A549 (cell line): ENCODE data around the gene KIFC3. TPM values are rescaled to one million over a fixed set of nuclear protein-coding genes. Genes with fewer than 3 reads are reported as not detected.
"Not testable (repeated sequence)": the region's sequence is repeated elsewhere in the genome, so short reads cannot be mapped to it uniquely, and the experiment has no call there.

ENCODE experiments used
- ATAC-seq, 2 experiments: fragments of 200-7000 bp in 1 of 2; fragments of >200 bp in 1 of 2; cut with Nextera tagmentation in 1 of 2; cut with Tn5 transposase in 1 of 2; 3 replicates each; pipeline versions ENCODE4 v1.8.0 to v1.9.1; 2018 to 2020; ENCODE audit warnings: mild to moderate bottlenecking in 1 of 2, moderate library complexity in 1 of 2
- CTCF ChIA-PET: fragments of 300-600 bp; sonication (Branson Sonifier 250); formaldehyde crosslinking; extraction: SDS; loops from one replicate; lab custom pipeline; 2021; ENCODE audit warnings: antibody characterized with exemption, inconsistent platforms; lab: Yijun Ruan, JAX
- POLR2A ChIA-PET: fragments of 350-600 bp; formaldehyde crosslinking; extraction: SDS; loops from one replicate; lab custom pipeline; 2021; ENCODE audit warnings: antibody characterized with exemption, inconsistent platforms; lab: Yijun Ruan, JAX
- DNase-seq, 2 experiments: peaks; one replicate each; pipeline versions ENCODE4 v3.0.0 to v3.0.0-alpha.2; 2011 to 2016; ENCODE audit warnings: low read depth in 1 of 2, low spot score in 1 of 2
- FAIRE-seq: peaks from 2 replicates; lab custom pipeline; 2011; peaks lifted over from hg19 to GRCh38; lab: Jason Lieb, UNC
- H3K27ac ChIP-seq, 2 experiments: fragments of >200 bp; sonication (Bioruptor Twin); formaldehyde crosslinking; 3 replicates each; pipeline ENCODE4 v1.5.1; 2016 to 2017
- H3K4me1 ChIP-seq: fragments of >200 bp; sonication (Bioruptor Twin); formaldehyde crosslinking; 3 replicates; pipeline ENCODE4 v1.6.1; 2016
- H3K4me2 ChIP-seq: fragments of >200 bp; sonication (Bioruptor Twin); formaldehyde crosslinking; 3 replicates; pipeline ENCODE4 v1.6.1; 2016
- H3K4me3 ChIP-seq: fragments of >200 bp; sonication (Bioruptor Twin); formaldehyde crosslinking; 3 replicates; pipeline ENCODE4 v1.5.1; 2016
- H3K9me3 ChIP-seq: fragments of >200 bp; sonication (Bioruptor Twin); formaldehyde crosslinking; 3 replicates; pipeline ENCODE4 v1.6.1; 2016
- CEBPB ChIP-seq, 2 experiments: fragments of >200 bp in 1 of 2; sonication (Bioruptor Twin) in 1 of 2; formaldehyde crosslinking in 1 of 2; IDR thresholded peaks; 2 replicates each; pipeline ENCODE4 v1.6.1; 2012 to 2016
- CHD2 ChIP-seq: fragments of 150-350 bp; IDR thresholded peaks from 2 replicates; pipeline ENCODE4 v1.6.1; 2014; ENCODE audit warnings: low read length; ENCODE audit not compliant: partially characterized antibody
- CHD4 ChIP-seq: fragments of 200-600 bp; sonication (generic); IDR thresholded peaks from 2 replicates; pipeline ENCODE4 v1.6.1; 2016; ENCODE audit warnings: antibody characterized with exemption, mild to moderate bottlenecking, borderline replicate concordance
- EHF ChIP-seq: fragments of 250-450 bp; sonication (Bioruptor Pico); IDR thresholded peaks from 2 replicates; pipeline ENCODE4 v1.5.0; 2020; ENCODE audit warnings: mild to moderate bottlenecking
- ESRRA ChIP-seq: fragments of 150-350 bp; IDR thresholded peaks from 2 replicates; pipeline ENCODE4 v1.6.1; 2014; ENCODE audit warnings: mild to moderate bottlenecking, low read length, borderline replicate concordance
- FOSL2 ChIP-seq, 2 experiments: fragments of 450-650 bp in 1 of 2; fragments of >200 bp in 1 of 2; sonication (Bioruptor Twin) in 1 of 2; formaldehyde crosslinking; IDR thresholded peaks; 2 replicates each; pipeline versions ENCODE4 v1.5.0 to v1.6.1; 2016 to 2020; ENCODE audit warnings: mild to moderate bottlenecking in 1 of 2, moderate library complexity in 1 of 2
- FOXS1 ChIP-seq: fragments of 250-450 bp; sonication (Bioruptor Pico); IDR thresholded peaks from 2 replicates; pipeline ENCODE4 v1.5.0; 2020; ENCODE audit warnings: mild to moderate bottlenecking, moderate library complexity
- HOXA7 ChIP-seq: fragments of 250-450 bp; sonication (Bioruptor Pico); IDR thresholded peaks from 2 replicates; pipeline ENCODE4 v1.5.0; 2020; ENCODE audit warnings: mild to moderate bottlenecking, moderate library complexity
- HOXB13 ChIP-seq: fragments of 250-450 bp; sonication (Bioruptor Pico); IDR thresholded peaks from 2 replicates; pipeline ENCODE4 v1.5.0; 2020; ENCODE audit warnings: low read depth, mild to moderate bottlenecking, moderate library complexity
- KDM1A ChIP-seq: fragments of 200-600 bp; sonication (generic); IDR thresholded peaks from 2 replicates; pipeline ENCODE4 v1.6.1; 2016; ENCODE audit warnings: low read depth, mild to moderate bottlenecking
- KDM5A ChIP-seq: fragments of 200-600 bp; sonication (generic); IDR thresholded peaks from 2 replicates; pipeline ENCODE4 v1.6.1; 2016; ENCODE audit warnings: antibody characterized with exemption, mild to moderate bottlenecking
- NFE2L2 ChIP-seq: fragments of 150-350 bp; conservative IDR thresholded peaks from 2 replicates; pipeline ENCODE4 v1.6.1; 2014; ENCODE audit warnings: low read length
- NR3C1 ChIP-seq: fragments of >200 bp; sonication (Bioruptor Twin); formaldehyde crosslinking; IDR thresholded peaks from 3 replicates; pipeline ENCODE4 v1.6.1; 2017
- PHF8 ChIP-seq: fragments of 200-600 bp; sonication (generic); IDR thresholded peaks from 2 replicates; pipeline ENCODE4 v1.6.1; 2016; ENCODE audit warnings: low read depth, mild to moderate bottlenecking, antibody characterized with exemption, moderate library complexity, borderline replicate concordance
- POLR2AphosphoS2 ChIP-seq: conservative IDR thresholded peaks from 2 replicates; pipeline ENCODE4 v1.6.1; 2012; ENCODE audit warnings: low read length, improper control_type of control experiment, inconsistent platforms
- REST ChIP-seq: fragments of 200-600 bp; sonication (generic); IDR thresholded peaks from 2 replicates; pipeline ENCODE4 v1.6.1; 2016; ENCODE audit warnings: antibody characterized with exemption, mild to moderate bottlenecking, moderate library complexity
- RFX5 ChIP-seq: fragments of 450-650 bp; IDR thresholded peaks from 2 replicates; pipeline ENCODE4 v1.7.1; 2014; ENCODE audit warnings: antibody characterized with exemption, mild to moderate bottlenecking, moderate library complexity
- RNF2 ChIP-seq: fragments of 200-600 bp; sonication (generic); IDR thresholded peaks from 2 replicates; pipeline ENCODE4 v1.6.1; 2016; ENCODE audit warnings: low read depth, mild to moderate bottlenecking, antibody characterized with exemption, moderate library complexity, borderline replicate concordance
- TP53 ChIP-seq: fragments of 250-450 bp; sonication (Bioruptor Pico); IDR thresholded peaks from 2 replicates; pipeline ENCODE4 v1.5.0; 2021; ENCODE audit warnings: mild to moderate bottlenecking, moderate library complexity
- ZC3H11A ChIP-seq: fragments of 450-650 bp; IDR thresholded peaks from 2 replicates; pipeline ENCODE4 v1.6.1; 2014; ENCODE audit warnings: antibody characterized with exemption, mild to moderate bottlenecking
- WGBS: methylation state at CpG from one replicate; pipeline ENCODE4 v1.1.6; 2017; ENCODE audit errors: missing lambda C conversion rate; 5-methylcytosine and 5-hydroxymethylcytosine counted together
- polyA plus RNA-seq, 4 experiments: library from polyadenylated mRNA; depleted of rRNA in 3 of 4; stranded (reverse); fragments of >200 nt; fragmentation: RNase III in 1 of 4; extraction: RNeasy Plus Mini Kit Qiagen cat#74134 plus additional on column Dnase treatment in 1 of 4; gene quantifications; 2 replicates in 3 of 4; 3 replicates in 1 of 4; pipeline ENCODE4 v1.2.3, GENCODE V29; 2011 to 2017
- TF ChIP-seq, protein P1 (sequence below): IDR thresholded peaks from 2 replicates; pipeline ENCODE4 v1.6.1; 2012

Gene KIFC3
- polyA plus RNA-seq, 2 of the 4 experiments (the other 2 are of a cell fraction) = 128 to 178 TPM

DNA sequence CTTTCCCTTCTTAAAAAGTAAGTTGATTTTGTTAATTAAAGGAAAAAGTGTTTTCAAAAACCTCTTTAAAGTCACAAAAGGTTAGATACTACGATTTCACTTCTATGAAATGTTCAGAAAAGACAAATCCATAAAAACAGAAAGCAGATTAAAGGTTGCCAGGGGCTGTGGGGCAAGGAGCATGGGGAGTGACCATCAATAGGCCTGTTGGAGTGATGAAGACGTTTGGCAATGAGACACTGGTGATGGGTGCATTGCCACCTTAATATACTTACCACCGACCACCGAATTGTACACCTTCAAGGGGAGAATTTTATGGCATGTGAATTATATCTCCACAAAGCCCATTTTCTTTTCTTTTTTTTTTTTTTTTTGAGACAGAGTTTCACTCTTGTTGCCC lies 19.2 kb downstream of the KIFC3 start (continued):
- TF ChIP-seq, protein P1, sequence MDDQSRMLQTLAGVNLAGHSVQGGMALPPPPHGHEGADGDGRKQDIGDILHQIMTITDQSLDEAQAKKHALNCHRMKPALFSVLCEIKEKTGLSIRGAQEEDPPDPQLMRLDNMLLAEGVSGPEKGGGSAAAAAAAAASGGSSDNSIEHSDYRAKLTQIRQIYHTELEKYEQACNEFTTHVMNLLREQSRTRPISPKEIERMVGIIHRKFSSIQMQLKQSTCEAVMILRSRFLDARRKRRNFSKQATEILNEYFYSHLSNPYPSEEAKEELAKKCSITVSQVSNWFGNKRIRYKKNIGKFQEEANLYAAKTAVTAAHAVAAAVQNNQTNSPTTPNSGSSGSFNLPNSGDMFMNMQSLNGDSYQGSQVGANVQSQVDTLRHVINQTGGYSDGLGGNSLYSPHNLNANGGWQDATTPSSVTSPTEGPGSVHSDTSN = no peak
- TF ChIP-seq, all 56 proteins: peak for 0

GRCh38 chr16:57782607-57783055 lies 19.7 kb downstream of the KIFC3 start:
- not testable (repeated sequence) for DNase-seq, H3K4me3 ChIP-seq, ATAC-seq, FAIRE-seq, H3K9me3 ChIP-seq
- peak overlapping the region; percentile 40 to 76; a peak in 5 of 6 replicates for H3K27ac ChIP-seq
- H3K4me2 ChIP-seq = peak overlapping the region; percentile 24; the same call in 2 of the 3 replicates
- POLR2A ChIA-PET = interaction anchor here (1.1 to 1.3 kb wide), 2 partner anchors 12 to 15 kb away, joined by 3 to 5 read pairs; no protein-coding TSS in a partner anchor
- TF ChIP-seq CEBPB (IDR thresholded peaks at IDR 0.05) = peak; percentile 62 to 72; a peak in 3 of 4 replicates
- 90% methylated on average over 11 of the region's 11 CpGs for WGBS
- CTCF ChIA-PET = interaction anchor here (0.8 to 4.1 kb wide), 8 partner anchors 12 to 207 kb away, joined by 3 to 40 read pairs (median 6); no protein-coding TSS in a partner anchor
- H3K4me1 ChIP-seq = peaks cover 72% of the 10 kb centered on the region

- Histone ChIP-seq H3K4me2 (peak overlapping the region; percentile 24; the same call in 1 of the 3 replicates), H3K9me3 (no peaks in the 10 kb centered on the region), H3K27ac (peak overlapping the region; percentile 40 to 76; a peak in 4 of 6 replicates), H3K4me3 (no peak overlapping the region), H3K4me1 (peaks cover 76% of the 10 kb centered on the region)
- WGBS = 89% methylated on average over 10 of the region's 10 CpGs
- CTCF ChIA-PET = interaction anchor here (0.8 to 4.1 kb wide), 9 partner anchors 8 to 206 kb away, joined by 3 to 40 read pairs (median 4); no protein-coding TSS in a partner anchor
- DNase-seq (no peak), ATAC-seq (0 out of 6 replicates have a peak, but pooled peaks have one; percentile 4 to 17), FAIRE-seq (no peak)
- TF ChIP-seq ESRRA (0 out of 2 replicates have a peak, but pooled peaks have one; percentile 21), FOSL2 (IDR thresholded peaks at IDR 0.05) (no peak), FOSL2 (CRISPR knock-in tag; IDR thresholded peaks at IDR 0.05) (peak; percentile 40), POLR2AphosphoS2 (peak; percentile 77; the same call in 1 of the 2 replicates), FOXS1 (CRISPR knock-in tag) (no peak), KDM1A (peak; percentile 90; the same call in 1 of the 2 replicates)
- POLR2A ChIA-PET = interaction anchor here (1.1 to 1.3 kb wide), 3 partner anchors 13 to 18 kb away, joined by 3 to 6 read pairs (median 5); no protein-coding TSS in a partner anchor
These were observed 20.3 kb downstream of the KIFC3 start for GRCh38 chr16:57781741-57782606.

DNA sequence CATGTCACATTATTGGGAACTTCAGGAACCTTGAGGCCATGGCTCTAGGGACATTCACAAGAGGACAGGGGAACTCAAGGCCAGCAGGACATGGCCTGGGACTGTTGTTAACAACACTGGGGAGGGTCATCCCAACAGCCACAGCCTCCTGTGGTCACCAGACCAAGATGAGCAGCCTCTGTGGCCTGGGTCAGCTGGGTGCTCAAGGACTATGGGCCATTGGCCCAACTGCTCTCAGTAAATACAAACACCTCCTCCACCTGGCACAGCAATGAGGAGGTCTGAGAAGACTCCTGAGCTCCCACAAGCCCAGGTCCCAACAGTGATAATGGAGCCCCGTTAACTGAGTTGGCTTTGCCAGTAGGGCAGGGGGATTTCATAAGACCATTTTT lies 20.9 kb downstream of the KIFC3 start:
- no peak for DNase-seq
- ChIA-PET CTCF (interaction anchor here (1.0 to 4.1 kb wide), 6 partner anchors 9 to 205 kb away, joined by 4 to 40 read pairs (median 6); no protein-coding TSS in a partner anchor), POLR2A (interaction anchor here (1.1 kb wide), 2 partner anchors 16 to 19 kb away, joined by 3 to 6 read pairs; no protein-coding TSS in a partner anchor)
- H3K4me3 ChIP-seq = no peak overlapping the region
- 50% methylated on average over 1 of the region's 1 CpG for WGBS
- no peak for FAIRE-seq
- H3K4me1 ChIP-seq = peaks cover 74% of the 10 kb centered on the region
- H3K27ac ChIP-seq = peak overlapping the region in 1 of 2 experiments; percentile 76; a peak in 3 of 6 replicates
- ATAC-seq = no peak
- H3K9me3 ChIP-seq = no peaks in the 10 kb centered on the region
- no peak overlapping the region for H3K4me2 ChIP-seq
- no peak for TF ChIP-seq HOXA7 (CRISPR knock-in tag)
- TF ChIP-seq REST = no peak
- no peak for TF ChIP-seq HOXB13 (CRISPR knock-in tag)
- TF ChIP-seq RNF2 = no peak
- TF ChIP-seq EHF (CRISPR knock-in tag) = no peak
- no peak for TF ChIP-seq ZC3H11A
- no peak for TF ChIP-seq KDM5A
- no peak for TF ChIP-seq CHD4
- TF ChIP-seq CHD2 = no peak
- TF ChIP-seq TP53 (CRISPR knock-in tag) = no peak
- no peak for TF ChIP-seq PHF8
- no peak for TF ChIP-seq RFX5
- TF ChIP-seq CEBPB (IDR thresholded peaks at IDR 0.05) = no peak
- no peak for TF ChIP-seq ESRRA
- TF ChIP-seq NFE2L2 = no peak
- TF ChIP-seq NR3C1 = no peak
- TF ChIP-seq, protein P1 = no peak
